Measurements from ENCODE around the gene CAPZA2.

- TF ChIP-seq CTCF (IDR thresholded peaks at IDR 0.05), result no peak
- no peak for TF ChIP-seq POLR2A (IDR thresholded peaks at IDR 0.05)
These were observed 23.3 kb downstream of the CAPZA2 start for GRCh38 chr7:116885724-116886123.
